Hair follicular keratinocyte (primary cell): ENCODE measurements around the gene THUMPD1. TPM values are rescaled to one million over a fixed set of nuclear protein-coding genes. Genes with fewer than 3 reads are reported as not detected.

Experiments used
- total RNA-seq: library from RNA; depleted of rRNA; stranded (reverse); fragments of >200 nt; gene quantifications from 2 replicates; pipeline ENCODE4 v1.2.3, GENCODE V29; 2015

The THUMPD1 gene
- 32.6 and 39.9 TPM in 2 replicates for total RNA-seq

GRCh38 chr16:20741554-20742285 is at the start of gene THUMPD1:
Gene THUMPD1, minus strand, starts transcription at chr16:20741818. Its CDS starts 79 bp downstream, at chr16:20741739.

GRCh38 chr16:20763461-20764232 is 22.0 kb upstream of the THUMPD1 start, which contains the start of gene ACSM3:
Gene ACSM3, plus strand, starts transcription at chr16:20764014. Its CDS starts 6,021 bp downstream, at chr16:20770035.

Other genes starting within 250 kb of the THUMPD1 start
- gene ACSM2B, start 165.5 kb downstream of the THUMPD1 start, total RNA-seq: not detected in 2 replicates
- gene ACSM1, start 44.1 kb downstream of the THUMPD1 start, total RNA-seq: 0.08 TPM in 2 replicates
- 0.65 and 2.6 TPM in 2 replicates for gene ACSM3, start 22.2 kb upstream of the THUMPD1 start, total RNA-seq
- 11.9 and 20.8 TPM in 2 replicates for gene ERI2, start 64.7 kb upstream of the THUMPD1 start, total RNA-seq
- gene REXO5, start 64.7 kb upstream of the THUMPD1 start, total RNA-seq: 2.4 and 9.0 TPM in 2 replicates
- 6.8 and 8.7 TPM in 2 replicates for gene DCUN1D3, start 158.5 kb upstream of the THUMPD1 start, total RNA-seq
- gene LYRM1, start 159.0 kb upstream of the THUMPD1 start, total RNA-seq: 26.6 and 52.9 TPM in 2 replicates